Hepatocyte (in vitro differentiated cells): ENCODE results near the gene CBLN3.

Experiments used
- EZH2 ChIP-seq: fragments of 200-600 bp; sonication (generic); IDR thresholded peaks from 2 replicates; pipeline ENCODE4 v1.6.1; 2016; ENCODE audit warnings: antibody characterized with exemption, mild to moderate bottlenecking, borderline replicate concordance
- EZH2phosphoT487 ChIP-seq: fragments of 200-600 bp; sonication (generic); IDR thresholded peaks from one replicate; pipeline ENCODE4 v1.6.1; 2018; ENCODE audit warnings: antibody characterized with exemption, mild to moderate bottlenecking, low read depth, moderate library complexity; ENCODE audit not compliant: unreplicated experiment, severe bottlenecking
- TF ChIP-seq, protein P1 (sequence below): fragments of 200-600 bp; sonication (generic); IDR thresholded peaks from 2 replicates; pipeline ENCODE4 v1.5.1; 2016; ENCODE audit warnings: antibody characterized with exemption, mild to moderate bottlenecking; ENCODE audit not compliant: poor library complexity

DNA sequence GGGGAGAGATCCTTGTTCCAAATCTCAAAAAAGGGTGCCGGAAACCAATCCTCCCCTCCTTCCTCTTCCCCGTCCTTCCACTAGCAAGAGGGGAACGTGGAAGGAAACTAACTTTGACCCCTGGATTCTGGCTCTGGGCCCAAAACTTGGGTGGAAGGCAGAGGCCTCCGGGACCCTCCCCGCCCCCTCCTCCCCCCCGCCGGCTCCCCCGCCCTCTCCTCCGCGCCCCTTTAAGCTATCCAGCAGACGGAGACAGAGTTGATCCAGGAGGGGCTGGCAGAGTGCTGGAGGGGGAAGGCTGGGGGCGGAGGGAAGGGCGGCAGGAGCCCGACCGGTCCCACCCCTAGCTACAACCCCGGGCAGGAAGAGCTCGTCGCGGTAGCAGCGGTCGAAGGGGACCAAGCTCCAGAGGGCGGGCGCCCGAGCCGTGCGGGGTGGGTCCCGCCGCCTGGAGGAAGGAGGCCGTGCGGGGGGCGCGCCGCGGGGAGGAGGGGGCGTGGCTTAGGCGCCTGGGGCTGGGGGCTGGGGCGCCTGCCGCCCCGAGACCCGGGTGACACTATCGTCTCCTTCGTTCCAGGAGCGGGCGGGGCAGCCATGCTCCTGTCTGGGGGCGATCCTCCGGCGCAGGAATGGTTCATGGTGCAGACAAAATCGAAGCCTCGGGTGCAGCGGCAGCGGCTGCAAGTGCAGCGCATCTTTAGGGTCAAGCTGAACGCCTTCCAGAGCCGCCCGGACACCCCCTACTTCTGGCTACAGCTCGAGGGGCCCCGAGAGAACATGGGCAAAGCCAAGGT lies 30.6 kb downstream of the CBLN3 start, which contains the start of gene NYNRIN:
- TF ChIP-seq, protein P1, sequence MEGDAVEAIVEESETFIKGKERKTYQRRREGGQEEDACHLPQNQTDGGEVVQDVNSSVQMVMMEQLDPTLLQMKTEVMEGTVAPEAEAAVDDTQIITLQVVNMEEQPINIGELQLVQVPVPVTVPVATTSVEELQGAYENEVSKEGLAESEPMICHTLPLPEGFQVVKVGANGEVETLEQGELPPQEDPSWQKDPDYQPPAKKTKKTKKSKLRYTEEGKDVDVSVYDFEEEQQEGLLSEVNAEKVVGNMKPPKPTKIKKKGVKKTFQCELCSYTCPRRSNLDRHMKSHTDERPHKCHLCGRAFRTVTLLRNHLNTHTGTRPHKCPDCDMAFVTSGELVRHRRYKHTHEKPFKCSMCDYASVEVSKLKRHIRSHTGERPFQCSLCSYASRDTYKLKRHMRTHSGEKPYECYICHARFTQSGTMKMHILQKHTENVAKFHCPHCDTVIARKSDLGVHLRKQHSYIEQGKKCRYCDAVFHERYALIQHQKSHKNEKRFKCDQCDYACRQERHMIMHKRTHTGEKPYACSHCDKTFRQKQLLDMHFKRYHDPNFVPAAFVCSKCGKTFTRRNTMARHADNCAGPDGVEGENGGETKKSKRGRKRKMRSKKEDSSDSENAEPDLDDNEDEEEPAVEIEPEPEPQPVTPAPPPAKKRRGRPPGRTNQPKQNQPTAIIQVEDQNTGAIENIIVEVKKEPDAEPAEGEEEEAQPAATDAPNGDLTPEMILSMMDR = no peak
- TF ChIP-seq EZH2 = no peak
- TF ChIP-seq EZH2phosphoT487 = no peak
